GM10266 (cell line): Measurements from ENCODE around the gene RRM1.

Source experiments
- DNase-seq: peaks from one replicate; pipeline ENCODE4 v3.0.0; 2012; ENCODE audit errors: extremely low spot score
- TF ChIP-seq, protein P1 (sequence below): IDR thresholded peaks from 2 replicates; pipeline ENCODE4 v1.5.1; 2012; ENCODE audit warnings: mild to moderate bottlenecking, low read depth; ENCODE audit not compliant: control insufficient read depth, insufficient read depth; ENCODE audit errors: missing control alignments

The RRM1 gene

DNA sequence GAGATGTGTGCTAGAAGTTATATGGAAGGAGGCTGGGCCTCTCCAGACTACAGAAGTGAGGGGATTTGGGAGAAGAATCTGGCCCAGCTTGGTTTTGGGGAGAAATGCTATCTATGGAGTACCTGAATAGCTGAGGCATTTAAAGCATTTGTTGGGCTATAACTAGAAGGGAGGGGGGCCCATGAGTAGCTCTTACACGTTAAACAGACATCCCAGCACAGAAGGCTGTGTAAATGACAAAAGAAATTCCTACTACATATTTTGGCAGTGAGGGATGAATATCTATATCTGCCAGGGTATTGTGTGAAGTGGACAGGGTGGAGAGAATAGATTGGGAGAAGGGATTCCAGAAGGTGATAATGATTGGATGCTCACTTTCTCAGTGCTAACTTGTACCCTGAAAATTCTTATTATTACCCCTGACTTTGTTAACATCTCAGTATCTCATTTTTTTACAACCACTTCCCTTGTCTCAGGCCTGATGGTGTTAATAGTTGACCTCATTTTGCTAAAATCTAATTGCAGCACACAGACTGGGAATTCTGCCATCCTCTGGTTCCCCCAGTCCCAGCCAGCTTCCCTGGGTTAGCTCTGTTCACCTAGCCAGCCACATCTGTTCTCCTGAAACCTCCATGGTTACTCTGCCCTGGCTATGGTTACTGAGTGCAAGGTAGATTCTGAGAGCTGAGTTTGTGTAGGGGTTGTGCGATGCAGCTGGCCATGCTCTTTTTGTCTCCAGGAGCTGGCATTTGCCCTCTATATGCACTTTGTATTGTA lies 28.8 kb upstream of the RRM1 start:
- TF ChIP-seq, protein P1, sequence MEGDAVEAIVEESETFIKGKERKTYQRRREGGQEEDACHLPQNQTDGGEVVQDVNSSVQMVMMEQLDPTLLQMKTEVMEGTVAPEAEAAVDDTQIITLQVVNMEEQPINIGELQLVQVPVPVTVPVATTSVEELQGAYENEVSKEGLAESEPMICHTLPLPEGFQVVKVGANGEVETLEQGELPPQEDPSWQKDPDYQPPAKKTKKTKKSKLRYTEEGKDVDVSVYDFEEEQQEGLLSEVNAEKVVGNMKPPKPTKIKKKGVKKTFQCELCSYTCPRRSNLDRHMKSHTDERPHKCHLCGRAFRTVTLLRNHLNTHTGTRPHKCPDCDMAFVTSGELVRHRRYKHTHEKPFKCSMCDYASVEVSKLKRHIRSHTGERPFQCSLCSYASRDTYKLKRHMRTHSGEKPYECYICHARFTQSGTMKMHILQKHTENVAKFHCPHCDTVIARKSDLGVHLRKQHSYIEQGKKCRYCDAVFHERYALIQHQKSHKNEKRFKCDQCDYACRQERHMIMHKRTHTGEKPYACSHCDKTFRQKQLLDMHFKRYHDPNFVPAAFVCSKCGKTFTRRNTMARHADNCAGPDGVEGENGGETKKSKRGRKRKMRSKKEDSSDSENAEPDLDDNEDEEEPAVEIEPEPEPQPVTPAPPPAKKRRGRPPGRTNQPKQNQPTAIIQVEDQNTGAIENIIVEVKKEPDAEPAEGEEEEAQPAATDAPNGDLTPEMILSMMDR: no peak
- DNase-seq: no peak

DNA sequence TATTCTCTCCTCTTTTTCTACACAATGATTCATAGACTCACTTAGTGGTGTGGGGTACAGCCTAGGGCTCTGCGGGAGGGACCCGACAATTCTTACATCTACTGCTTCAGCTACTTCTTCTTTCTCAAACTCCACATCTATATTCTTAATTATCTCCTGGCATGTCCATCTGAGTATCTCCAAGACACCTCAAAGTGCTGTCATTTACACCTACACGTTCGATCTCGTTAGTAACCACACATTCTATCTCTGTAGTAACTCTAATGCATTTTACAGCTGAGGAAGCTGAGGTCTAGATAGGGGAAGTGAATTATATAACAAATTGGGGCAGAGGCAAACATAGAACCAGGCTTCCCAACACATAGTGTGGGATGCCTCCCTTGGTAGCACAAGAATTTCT lies 27.7 kb upstream of the RRM1 start:
- TF ChIP-seq, protein P1: no peak
- DNase-seq: no peak

DNA sequence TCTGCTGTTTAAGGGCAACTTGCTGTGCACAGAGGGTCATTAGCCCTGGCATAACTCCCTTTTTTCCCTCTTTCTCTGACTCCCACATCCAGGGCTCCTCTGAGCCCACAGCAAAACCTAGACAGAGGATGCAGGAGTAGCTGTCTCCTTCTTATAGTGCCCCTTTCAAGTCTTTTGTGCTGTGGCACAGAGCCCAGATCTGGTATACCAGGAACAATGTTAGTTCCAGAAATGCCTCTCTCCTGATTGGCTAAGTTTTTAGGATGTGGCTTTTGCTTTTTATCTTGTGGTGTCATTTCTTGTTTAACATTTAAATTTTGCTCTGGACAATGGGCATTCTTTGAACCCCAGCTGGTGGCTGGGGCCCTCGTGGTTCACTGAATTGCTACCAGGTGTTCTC lies 25.6 kb upstream of the RRM1 start:
- no peak for DNase-seq

DNA sequence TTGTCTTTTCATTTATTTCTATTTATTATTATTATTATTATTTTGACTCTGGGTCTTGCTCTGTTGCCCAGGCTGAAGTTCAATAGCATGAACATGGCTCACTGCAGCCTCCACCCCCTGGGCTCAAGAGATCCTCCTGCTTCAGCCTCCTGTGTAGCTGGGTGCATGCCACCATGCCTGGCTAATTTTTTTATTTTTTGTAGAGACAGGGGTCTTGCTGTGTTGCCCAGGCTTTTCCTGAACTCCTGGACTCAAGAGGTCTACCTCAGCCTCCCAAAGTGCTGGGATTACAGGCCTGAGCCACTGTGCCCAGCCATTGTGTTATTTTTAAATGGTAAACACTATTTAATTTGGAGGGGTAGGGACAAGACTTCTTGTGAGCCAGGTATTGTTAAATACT lies 23.3 kb upstream of the RRM1 start:
- no peak for DNase-seq
- TF ChIP-seq, protein P1: no peak

More for the DNA sequence above, 25.6 kb upstream of the RRM1 start:
- TF ChIP-seq, protein P1: no peak

DNA sequence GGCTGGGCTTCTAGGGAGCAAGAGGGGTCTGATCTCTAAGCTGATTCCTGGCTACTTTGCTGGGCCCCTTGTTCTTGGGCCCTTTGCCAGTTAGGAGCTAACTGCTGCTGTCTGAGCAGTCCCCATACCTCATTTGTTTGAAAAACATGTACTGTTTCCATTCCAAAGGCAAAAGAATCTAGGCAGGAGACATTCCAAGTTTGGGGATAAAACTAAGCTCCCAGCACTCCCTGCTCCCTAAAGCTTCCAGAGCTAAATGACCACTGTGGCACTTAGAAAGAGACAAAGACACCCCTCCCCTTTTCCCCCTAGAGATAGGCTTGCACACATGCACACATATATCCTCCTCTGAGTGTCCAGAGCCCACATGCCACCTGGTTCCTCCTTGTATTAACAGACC lies 22.7 kb upstream of the RRM1 start:
- TF ChIP-seq, protein P1: no peak
- no peak for DNase-seq

DNA sequence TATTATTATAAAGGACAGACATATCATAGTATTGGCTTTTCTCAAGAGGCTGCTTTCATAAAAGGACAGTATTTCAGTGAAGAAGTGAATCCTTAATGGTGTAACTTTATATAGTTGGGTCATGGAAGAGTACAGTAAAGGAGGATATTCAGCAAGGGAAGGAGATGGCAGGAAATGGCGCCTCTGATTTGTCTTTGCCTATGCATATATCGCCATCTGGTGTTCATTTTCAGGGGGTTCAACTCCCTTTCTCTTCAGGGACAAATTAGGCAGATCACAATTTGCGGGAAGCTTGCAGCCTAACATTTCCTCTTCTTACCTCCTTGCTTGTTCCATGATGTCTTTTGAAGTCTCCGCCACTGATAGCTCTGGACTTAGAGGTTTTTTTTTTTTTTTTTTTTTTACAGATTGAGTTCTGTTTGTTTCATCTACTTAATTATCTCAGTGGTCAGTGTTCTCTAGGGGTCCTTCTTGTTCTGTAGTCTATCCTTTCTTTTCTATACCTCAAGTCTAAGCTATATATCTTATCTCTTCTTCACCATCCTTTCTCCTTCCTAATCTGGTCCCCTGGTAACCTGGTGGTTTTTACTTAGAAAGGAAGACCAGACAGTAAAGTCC lies 21.8 kb upstream of the RRM1 start:
- peak; percentile 53 for DNase-seq
- TF ChIP-seq, protein P1: peak; percentile 76

DNA sequence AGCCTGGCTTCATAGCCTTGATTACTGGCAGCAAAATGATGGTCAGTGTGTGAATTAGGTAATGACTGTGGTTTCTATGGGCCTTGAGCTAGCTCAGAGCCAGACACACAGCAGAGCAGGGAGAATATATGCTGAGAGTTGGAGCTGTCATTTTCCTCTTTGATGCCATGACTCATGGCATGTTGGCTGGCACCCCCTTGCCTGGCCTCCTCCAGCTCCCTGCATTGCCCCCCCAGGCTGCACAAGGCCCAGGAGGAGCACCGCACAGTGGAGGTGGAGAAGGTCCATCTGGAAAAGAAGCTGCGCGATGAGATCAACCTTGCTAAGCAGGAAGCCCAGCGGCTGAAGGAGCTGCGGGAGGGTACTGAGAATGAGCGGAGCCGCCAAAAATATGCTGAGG lies 20.3 kb upstream of the RRM1 start:
- TF ChIP-seq, protein P1: no peak
- DNase-seq: no peak
